ENCODE results near the gene NUAK1.

DNA sequence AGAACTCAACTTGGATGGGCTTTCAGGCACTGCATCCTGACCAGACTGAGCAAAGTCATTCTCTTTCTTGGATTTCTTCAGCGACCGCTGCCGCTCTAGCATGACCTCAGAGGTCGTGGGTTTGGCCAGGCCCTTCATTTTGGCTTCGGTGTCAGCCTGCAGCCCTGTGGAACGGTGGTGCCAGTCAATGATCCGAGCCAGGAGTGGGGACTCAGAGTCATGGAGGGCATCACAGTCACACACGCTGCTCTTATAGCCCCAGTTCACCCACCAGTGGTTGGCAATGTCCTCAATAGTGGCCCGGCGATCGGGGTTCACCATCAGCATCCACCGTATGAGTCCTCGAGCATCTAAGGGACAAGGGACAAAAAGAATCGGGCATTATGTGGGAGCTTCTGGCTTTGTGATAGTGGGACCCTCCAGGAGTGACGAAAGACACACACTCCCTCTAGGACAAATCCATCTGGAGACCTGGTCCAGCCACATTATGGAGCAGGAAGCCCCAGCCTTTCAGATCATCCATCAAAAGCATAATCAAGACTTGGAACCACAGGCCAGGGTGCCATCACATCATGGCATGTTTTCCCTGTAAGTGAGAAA lies 71.0 kb downstream of the NUAK1 start:
- TF ChIP-seq POLR2A (IDR thresholded peaks at IDR 0.05) (no peak), POLR2AphosphoS5 (IDR thresholded peaks at IDR 0.05) (no peak), EP300 (IDR thresholded peaks at IDR 0.05; ENCODE audit: low read depth) (no peak)
- TF ChIP-seq, protein P1, sequence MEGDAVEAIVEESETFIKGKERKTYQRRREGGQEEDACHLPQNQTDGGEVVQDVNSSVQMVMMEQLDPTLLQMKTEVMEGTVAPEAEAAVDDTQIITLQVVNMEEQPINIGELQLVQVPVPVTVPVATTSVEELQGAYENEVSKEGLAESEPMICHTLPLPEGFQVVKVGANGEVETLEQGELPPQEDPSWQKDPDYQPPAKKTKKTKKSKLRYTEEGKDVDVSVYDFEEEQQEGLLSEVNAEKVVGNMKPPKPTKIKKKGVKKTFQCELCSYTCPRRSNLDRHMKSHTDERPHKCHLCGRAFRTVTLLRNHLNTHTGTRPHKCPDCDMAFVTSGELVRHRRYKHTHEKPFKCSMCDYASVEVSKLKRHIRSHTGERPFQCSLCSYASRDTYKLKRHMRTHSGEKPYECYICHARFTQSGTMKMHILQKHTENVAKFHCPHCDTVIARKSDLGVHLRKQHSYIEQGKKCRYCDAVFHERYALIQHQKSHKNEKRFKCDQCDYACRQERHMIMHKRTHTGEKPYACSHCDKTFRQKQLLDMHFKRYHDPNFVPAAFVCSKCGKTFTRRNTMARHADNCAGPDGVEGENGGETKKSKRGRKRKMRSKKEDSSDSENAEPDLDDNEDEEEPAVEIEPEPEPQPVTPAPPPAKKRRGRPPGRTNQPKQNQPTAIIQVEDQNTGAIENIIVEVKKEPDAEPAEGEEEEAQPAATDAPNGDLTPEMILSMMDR (IDR thresholded peaks at IDR 0.05) = no peak
